Stomach (tissue), 9 donors: ENCODE data around the gene ABCA12. TPM values are rescaled to one million over a fixed set of nuclear protein-coding genes. Genes with fewer than 3 reads are reported as not detected.

Experiments
- DNase-seq, 2 donors: peaks; one replicate each; pipeline versions ENCODE4 v3.0.0 to v3.0.0-alpha.2; 2013 to 2019
- H3K27ac ChIP-seq, 5 donors: fragments of 200-600 bp in 4 of 5; sonication (generic) in 4 of 5; one replicate each; pipeline ENCODE4 v1.5.1; 2013 to 2019; ENCODE audit warnings: mild to moderate bottlenecking in 1 of 5, moderate library complexity in 1 of 5
- H3K27me3 ChIP-seq, 3 donors: fragments of 200-600 bp; sonication (generic); one replicate each; pipeline ENCODE4 v1.5.1; 2017 to 2019; ENCODE audit warnings: mixed run types in 1 of 3
- H3K36me3 ChIP-seq, 4 donors: fragments of 200-600 bp; sonication (generic); 1 replicate in 3 of 4; 2 replicates in 1 of 4; pipeline ENCODE4 v1.5.1; 2016 to 2019
- H3K4me1 ChIP-seq, 4 donors: fragments of 200-600 bp; sonication (generic); one replicate each; pipeline ENCODE4 v1.5.1; 2016 to 2019
- H3K4me3 ChIP-seq, 4 donors: fragments of 200-600 bp; sonication (generic) in 3 of 4; one replicate each; pipeline ENCODE4 v1.5.1; 2016 to 2019; ENCODE audit warnings: mild to moderate bottlenecking in 1 of 4
- H3K9me3 ChIP-seq, 4 donors: fragments of 200-600 bp; sonication (generic); one replicate each; pipeline ENCODE4 v1.5.1; 2016 to 2019
- CTCF ChIP-seq, 7 experiments: fragments of 450-650 bp in 4 of 7; fragments of 200-600 bp in 3 of 7; sonication (generic) in 3 of 7; IDR thresholded peaks; one replicate each; pipeline ENCODE4 v1.5.1; 2016 to 2019; ENCODE audit warnings: antibody characterized with exemption in 7 of 7, control low read depth in 2 of 7, mild to moderate bottlenecking in 1 of 7
- EP300 ChIP-seq: sonication (generic); formaldehyde crosslinking; IDR thresholded peaks from one replicate; pipeline ENCODE4 v1.6.1; 2017; ENCODE audit warnings: antibody characterized with exemption
- POLR2A ChIP-seq, 4 donors: fragments of 450-650 bp; IDR thresholded peaks; one replicate each; pipeline ENCODE4 v1.6.1; 2016; ENCODE audit warnings: antibody characterized with exemption in 4 of 4, control low read depth in 2 of 4, mild to moderate bottlenecking in 1 of 4, moderate library complexity in 1 of 4
- POLR2AphosphoS5 ChIP-seq, 3 donors: sonication (generic); formaldehyde crosslinking; IDR thresholded peaks; one replicate each; pipeline ENCODE4 v1.6.1; 2016; ENCODE audit warnings: antibody characterized with exemption in 3 of 3
- WGBS, 5 donors: extraction: QIAGEN DNeasy Blood & Tissue Kit in 3 of 5; methylation state at CpG; one replicate each; pipeline versions ENCODE4 v1.1.5 to v1.1.7; 2013 to 2018; 5-methylcytosine and 5-hydroxymethylcytosine counted together
- intact Hi-C: fragments of 100-400 bp; cut with DNase I; formaldehyde crosslinking; loops from one replicate; pipeline ENCODE4 v1.15.1; 2023; ENCODE audit warnings: low total_unique reads
- polyA plus RNA-seq, 3 donors: library from polyadenylated mRNA; stranded (reverse); fragments of 200-250 nt; gene quantifications; one replicate each; pipeline ENCODE4 v1.2.3, GENCODE V29; 2013
- total RNA-seq, 5 donors: library from RNA; depleted of rRNA; stranded (reverse); fragments of >200 nt; gene quantifications; one replicate each; pipeline versions ENCODE4 v1.1.0 to v1.2.3, GENCODE V29; 2014 to 2016
- donor health status: healthy with polysubstance abuse.
- donor health status: Bipolar disorder and iron deficiency.
- donor health status: healthy.

ABCA12 gene
- total and polyA plus RNA-seq, 8 donors: under 0.01 to 1.8 (median 0.15) TPM; not detected in 4

- Histone ChIP-seq H3K27me3 (no peaks in the 10 kb centered on the region), H3K9me3 (peaks cover 0 to 4% (median 0%) of the 10 kb centered on the region in 4 donors), H3K4me3 (no peak overlapping the region), H3K36me3 (no peaks in the 10 kb centered on the region), H3K4me1 (no peaks in the 10 kb centered on the region), H3K27ac (no peak overlapping the region)
- intact Hi-C loops: no loop called here
- TF ChIP-seq POLR2A (IDR thresholded peaks at IDR 0.05): no peak
- no peak for TF ChIP-seq EP300
- TF ChIP-seq CTCF (IDR thresholded peaks at IDR 0.05): no peak
- no peak for TF ChIP-seq POLR2AphosphoS5 (IDR thresholded peaks at IDR 0.05)
- DNase-seq: no peak
- 40 to 64% (median 52%) methylated on average over 2 of the region's 2 CpGs for WGBS, 5 donors
These were observed 89.1 kb downstream of the ABCA12 start for GRCh38 chr2:215049341-215049740.

GRCh38 chr2:215038421-215038820 lies 100.0 kb downstream of the ABCA12 start:
- H3K27me3 ChIP-seq: no peaks in the 10 kb centered on the region
- H3K9me3 ChIP-seq: peaks cover 0 to 9% (median 0%) of the 10 kb centered on the region in 4 donors
- intact Hi-C loops: no loop called here
- 64 to 82% (median 72%) methylated on average over 3 of the region's 3 CpGs for WGBS, 5 donors
- H3K4me3 ChIP-seq: no peak overlapping the region
- DNase-seq: no peak
- no peaks in the 10 kb centered on the region for H3K4me1 ChIP-seq
- TF ChIP-seq CTCF (IDR thresholded peaks at IDR 0.05) (no peak), POLR2AphosphoS5 (IDR thresholded peaks at IDR 0.05) (no peak), EP300 (no peak), POLR2A (IDR thresholded peaks at IDR 0.05) (no peak)
- no peaks in the 10 kb centered on the region for H3K36me3 ChIP-seq
- no peak overlapping the region for H3K27ac ChIP-seq

DNA sequence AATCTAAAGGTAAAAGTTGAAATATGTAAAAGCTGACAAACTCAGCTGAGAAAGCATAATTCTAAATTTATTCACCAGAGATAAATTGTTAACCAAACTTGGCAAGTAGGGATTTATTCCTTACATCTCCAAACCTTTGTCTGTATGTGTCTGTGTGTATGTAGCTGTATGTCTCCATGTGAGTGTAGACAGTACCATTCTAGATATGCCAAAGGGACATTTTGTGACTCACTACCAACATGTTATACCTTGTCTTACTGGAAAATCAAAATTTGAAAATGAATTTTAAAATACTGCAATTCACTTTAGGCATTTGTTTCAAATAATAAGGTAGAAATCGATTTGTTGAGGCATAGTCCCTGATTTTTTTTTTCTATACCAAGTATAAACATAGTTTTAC lies 102.1 kb downstream of the ABCA12 start:
- Histone ChIP-seq H3K4me1 (no peaks in the 10 kb centered on the region), H3K36me3 (no peaks in the 10 kb centered on the region), H3K9me3 (peaks cover 0 to 9% (median 0%) of the 10 kb centered on the region in 4 donors), H3K27ac (no peak overlapping the region), H3K27me3 (no peaks in the 10 kb centered on the region), H3K4me3 (no peak overlapping the region)
- 30 to 74% (median 67%) methylated on average over 1 of the region's 1 CpG for WGBS, 5 donors
- TF ChIP-seq CTCF (IDR thresholded peaks at IDR 0.05): no peak
- TF ChIP-seq POLR2AphosphoS5 (IDR thresholded peaks at IDR 0.05): no peak
- TF ChIP-seq POLR2A (IDR thresholded peaks at IDR 0.05): no peak
- TF ChIP-seq EP300: no peak
- DNase-seq: no peak
- intact Hi-C loops: no loop called here

GRCh38 chr2:215034154-215034553 lies 104.3 kb downstream of the ABCA12 start:
- H3K9me3 ChIP-seq: no peaks in the 10 kb centered on the region
- H3K36me3 ChIP-seq: no peaks in the 10 kb centered on the region
- H3K27me3 ChIP-seq: no peaks in the 10 kb centered on the region
- no peak overlapping the region for H3K4me3 ChIP-seq
- no peak overlapping the region for H3K27ac ChIP-seq
- WGBS, 5 donors: 53 to 59% (median 58%) methylated on average over 3 of the region's 3 CpGs
- intact Hi-C loops: no loop called here
- H3K4me1 ChIP-seq: no peaks in the 10 kb centered on the region
- DNase-seq: no peak
- TF ChIP-seq POLR2AphosphoS5 (IDR thresholded peaks at IDR 0.05) (no peak), POLR2A (IDR thresholded peaks at IDR 0.05) (no peak), CTCF (IDR thresholded peaks at IDR 0.05) (no peak), EP300 (no peak)
